HG02623 (cell line): Measurements from ENCODE around the gene PSMD2.
A peak's percentile ranks its signal among the peaks of the same experiment; 100 is the strongest.

Experiments used
- ATAC-seq: cut with Tn5 transposase; IDR thresholded peaks from one replicate; pipeline ENCODE4 v1.9.1; 2021; ENCODE audit warnings: moderate library complexity; ENCODE audit not compliant: unreplicated experiment

The PSMD2 gene

DNA sequence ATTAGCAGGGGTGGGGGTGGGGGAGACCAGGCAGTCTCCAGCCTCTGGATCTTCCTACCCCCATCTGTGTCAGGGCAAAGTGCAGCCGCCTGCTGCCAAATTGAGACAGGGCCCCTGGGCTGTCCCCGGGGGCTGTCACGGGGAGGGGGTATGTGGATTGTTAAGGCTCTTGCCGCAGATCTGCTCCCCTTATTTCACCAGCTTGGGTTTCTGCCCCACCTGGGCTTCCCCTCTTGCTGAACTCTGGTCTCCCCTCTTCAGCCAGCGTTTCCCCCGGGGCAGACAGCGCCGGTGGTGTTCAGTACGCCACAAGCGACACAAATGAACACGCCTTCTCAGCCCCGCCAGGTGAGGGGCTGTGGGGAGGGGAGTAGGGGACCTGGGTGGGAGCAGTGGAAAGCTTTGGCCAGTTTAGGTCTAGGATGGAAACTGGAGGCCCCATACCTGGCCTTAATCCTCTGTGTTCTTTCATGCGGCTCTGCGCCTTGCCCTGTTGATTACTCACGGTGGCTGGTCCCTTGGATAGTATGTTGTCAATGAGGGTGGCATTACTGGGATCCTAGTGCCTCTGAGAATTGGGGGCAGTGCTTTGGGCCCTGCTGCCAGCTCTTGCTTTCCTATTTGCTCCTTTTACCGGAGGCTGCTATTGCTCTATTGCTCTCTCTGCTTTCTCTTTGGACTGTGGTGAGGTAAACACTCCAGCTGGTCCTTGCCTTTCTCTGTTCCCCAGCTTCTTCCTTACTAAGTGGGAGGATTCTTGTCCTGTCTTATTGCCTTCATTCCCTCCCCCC is 17.0 kb downstream of the PSMD2 start:
- no peak for ATAC-seq

DNA sequence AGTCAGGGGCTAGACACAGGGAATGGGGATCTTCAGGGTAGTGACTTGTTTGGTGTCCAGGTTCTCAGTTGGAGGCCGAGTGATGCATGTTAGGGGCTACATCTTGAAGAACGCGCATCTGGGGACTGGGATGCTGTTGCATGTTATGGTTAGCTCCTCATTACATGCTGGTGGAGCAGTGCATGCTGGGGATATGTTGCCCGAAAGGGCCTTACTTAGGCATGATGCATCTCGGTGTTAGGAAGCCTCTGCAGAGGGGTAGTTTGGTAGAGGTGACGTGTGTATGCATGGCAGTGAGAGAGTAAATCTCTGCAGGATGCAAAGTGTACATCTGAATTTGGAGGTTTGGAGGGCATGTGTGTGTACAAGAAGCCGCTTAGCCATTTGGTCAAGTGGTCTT is 17.8 kb downstream of the PSMD2 start:
- ATAC-seq = no peak

GRCh38 chr3:184317201-184317600 is 18.2 kb downstream of the PSMD2 start:
- ATAC-seq = no peak

GRCh38 chr3:184320104-184320445 is 21.0 kb downstream of the PSMD2 start:
- no peak for ATAC-seq

- no peak for ATAC-seq
These were observed 22.6 kb downstream of the PSMD2 start for GRCh38 chr3:184321666-184322065.

DNA sequence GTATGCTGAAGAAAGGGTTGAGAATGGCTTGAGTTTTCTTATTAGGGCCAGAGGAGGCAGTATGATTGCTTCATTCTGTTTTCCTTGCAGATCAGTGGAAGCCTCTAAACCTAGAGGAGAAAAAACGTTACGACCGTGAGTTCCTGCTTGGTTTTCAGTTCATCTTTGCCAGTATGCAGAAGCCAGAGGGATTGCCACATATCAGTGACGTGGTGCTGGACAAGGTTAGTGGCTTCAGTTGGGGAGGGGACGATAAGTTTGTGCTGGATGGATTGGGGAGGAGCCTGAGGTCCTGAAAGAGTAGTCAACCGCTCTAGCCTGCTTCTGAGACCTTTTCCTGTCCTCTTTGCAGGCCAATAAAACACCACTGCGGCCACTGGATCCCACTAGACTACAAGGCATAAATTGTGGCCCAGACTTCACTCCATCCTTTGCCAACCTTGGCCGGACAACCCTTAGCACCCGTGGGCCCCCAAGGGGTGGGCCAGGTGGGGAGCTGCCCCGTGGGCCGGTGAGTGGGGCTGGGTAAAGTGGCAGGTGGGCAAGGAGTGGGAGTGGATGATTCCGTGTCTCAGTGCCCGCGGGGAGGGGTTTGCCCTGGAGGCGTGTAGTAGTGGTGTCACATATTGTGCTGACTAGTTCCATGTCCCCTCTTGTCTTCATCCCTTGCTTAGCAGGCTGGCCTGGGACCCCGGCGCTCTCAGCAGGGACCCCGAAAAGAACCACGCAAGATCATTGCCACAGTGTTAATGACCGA is 23.9 kb downstream of the PSMD2 start:
- ATAC-seq = no peak

GRCh38 chr3:184323696-184324095 is 24.7 kb downstream of the PSMD2 start:
- ATAC-seq = no peak

DNA sequence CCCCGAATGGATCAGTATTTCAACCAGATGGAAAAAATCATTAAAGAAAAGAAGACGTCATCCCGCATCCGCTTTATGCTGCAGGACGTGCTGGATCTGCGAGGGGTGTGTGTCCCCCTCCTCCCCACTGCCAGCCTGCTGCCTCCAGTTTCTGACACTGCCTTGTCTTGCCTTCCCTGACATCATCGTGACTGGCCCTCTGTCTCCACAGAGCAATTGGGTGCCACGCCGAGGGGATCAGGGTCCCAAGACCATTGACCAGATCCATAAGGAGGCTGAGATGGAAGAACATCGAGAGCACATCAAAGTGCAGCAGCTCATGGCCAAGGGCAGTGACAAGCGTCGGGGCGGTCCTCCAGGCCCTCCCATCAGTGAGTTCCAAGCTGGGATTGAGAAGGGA is 26.2 kb downstream of the PSMD2 start:
- no peak for ATAC-seq

GRCh38 chr3:184325715-184326369 is 26.8 kb downstream of the PSMD2 start:
- no peak for ATAC-seq

DNA sequence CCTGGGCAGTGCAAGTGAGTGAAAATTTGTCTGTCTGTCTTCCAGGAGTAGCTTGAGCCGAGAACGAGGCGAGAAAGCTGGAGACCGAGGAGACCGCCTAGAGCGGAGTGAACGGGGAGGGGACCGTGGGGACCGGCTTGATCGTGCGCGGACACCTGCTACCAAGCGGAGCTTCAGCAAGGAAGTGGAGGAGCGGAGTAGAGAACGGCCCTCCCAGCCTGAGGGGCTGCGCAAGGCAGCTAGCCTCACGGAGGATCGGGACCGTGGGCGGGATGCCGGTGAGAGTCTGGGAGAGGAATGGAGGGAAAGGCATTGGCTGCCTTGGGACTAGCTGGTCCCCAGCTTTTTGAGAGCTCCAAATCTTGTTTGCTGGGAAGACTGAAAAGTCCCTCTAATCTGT is 28.1 kb downstream of the PSMD2 start:
- ATAC-seq = no peak

- ATAC-seq = no peak
These were observed 29.5 kb downstream of the PSMD2 start for GRCh38 chr3:184328516-184328915.

DNA sequence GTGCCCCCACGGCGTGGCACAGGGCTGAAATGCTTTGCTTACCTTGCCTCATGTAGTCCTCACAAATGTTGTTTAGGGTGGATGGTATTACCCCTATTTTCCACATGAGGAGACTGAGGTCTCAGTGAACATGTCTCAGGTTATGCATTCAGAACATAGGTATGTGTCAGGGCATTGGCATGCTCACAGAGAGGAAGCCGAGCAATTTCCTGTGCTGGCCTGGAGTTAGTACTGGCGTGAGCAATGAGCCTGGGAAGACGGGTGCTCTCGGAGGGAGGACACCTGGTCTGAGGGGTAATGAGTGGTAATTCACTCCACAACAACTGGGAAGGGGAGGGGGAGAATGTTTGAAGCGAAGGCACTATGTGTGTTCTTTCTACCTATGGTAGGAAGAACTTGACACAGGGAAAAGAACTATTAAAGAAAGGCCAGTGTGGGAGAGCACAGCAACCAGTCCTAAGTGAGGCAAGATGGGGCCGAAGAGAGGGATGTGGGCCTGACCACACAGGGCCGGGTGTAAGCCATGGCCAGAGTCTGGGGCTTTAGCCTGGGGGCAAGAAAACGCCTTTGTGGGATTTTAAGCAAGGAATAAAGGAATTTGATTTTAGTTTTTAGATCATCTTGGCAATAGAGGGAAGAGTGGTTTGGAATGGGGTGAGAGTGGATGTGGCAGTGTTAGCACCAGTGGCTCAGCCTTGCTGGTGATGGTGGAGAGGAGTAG is 33.5 kb downstream of the PSMD2 start:
- ATAC-seq = no peak

GRCh38 chr3:184333190-184333589 is 34.1 kb downstream of the PSMD2 start:
- ATAC-seq = no peak

- ATAC-seq = no peak
These were observed 34.7 kb downstream of the PSMD2 start for GRCh38 chr3:184333700-184334099.

DNA sequence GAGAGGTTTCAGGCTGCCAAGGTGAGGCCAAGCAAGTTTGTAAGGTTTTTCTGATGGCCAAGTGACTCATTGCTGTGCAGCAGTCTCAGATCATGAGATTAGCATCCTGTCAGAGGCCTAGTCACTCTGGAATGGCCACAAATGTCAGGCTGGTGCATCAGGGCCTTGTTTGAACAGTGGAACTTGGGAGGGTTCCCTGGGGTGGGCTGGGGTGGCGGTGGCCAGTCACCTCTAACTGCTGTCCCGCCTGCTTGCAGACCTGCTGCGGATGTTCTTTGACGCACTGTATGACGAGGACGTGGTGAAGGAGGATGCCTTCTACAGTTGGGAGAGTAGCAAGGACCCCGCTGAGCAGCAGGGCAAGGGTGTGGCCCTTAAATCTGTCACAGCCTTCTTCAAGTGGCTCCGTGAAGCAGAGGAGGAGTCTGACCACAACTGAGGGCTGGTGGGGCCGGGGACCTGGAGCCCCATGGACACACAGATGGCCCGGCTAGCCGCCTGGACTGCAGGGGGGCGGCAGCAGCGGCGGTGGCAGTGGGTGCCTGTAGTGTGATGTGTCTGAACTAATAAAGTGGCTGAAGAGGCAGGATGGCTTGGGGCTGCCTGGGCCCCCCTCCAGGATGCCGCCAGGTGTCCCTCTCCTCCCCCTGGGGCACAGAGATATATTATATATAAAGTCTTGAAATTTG is 35.6 kb downstream of the PSMD2 start:
- no peak for ATAC-seq

DNA sequence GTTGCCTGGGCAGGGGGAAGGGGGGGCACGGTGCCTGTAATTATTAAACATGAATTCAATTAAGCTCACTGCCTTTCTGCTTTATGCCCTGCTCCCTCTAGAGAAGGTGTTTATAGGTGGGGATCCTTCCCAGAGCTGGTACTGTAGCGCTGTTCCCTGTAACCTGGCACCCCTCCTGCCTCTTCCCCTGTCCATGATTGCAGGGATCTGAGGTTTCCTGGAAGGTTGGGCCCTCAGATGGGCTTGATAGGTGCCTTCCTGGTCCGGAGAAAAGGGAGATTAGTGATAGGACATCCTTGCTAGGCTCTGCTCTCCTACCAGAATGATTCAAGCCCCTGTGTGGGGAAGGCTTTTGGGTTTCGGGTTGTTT is 36.2 kb downstream of the PSMD2 start:
- ATAC-seq = no peak

DNA sequence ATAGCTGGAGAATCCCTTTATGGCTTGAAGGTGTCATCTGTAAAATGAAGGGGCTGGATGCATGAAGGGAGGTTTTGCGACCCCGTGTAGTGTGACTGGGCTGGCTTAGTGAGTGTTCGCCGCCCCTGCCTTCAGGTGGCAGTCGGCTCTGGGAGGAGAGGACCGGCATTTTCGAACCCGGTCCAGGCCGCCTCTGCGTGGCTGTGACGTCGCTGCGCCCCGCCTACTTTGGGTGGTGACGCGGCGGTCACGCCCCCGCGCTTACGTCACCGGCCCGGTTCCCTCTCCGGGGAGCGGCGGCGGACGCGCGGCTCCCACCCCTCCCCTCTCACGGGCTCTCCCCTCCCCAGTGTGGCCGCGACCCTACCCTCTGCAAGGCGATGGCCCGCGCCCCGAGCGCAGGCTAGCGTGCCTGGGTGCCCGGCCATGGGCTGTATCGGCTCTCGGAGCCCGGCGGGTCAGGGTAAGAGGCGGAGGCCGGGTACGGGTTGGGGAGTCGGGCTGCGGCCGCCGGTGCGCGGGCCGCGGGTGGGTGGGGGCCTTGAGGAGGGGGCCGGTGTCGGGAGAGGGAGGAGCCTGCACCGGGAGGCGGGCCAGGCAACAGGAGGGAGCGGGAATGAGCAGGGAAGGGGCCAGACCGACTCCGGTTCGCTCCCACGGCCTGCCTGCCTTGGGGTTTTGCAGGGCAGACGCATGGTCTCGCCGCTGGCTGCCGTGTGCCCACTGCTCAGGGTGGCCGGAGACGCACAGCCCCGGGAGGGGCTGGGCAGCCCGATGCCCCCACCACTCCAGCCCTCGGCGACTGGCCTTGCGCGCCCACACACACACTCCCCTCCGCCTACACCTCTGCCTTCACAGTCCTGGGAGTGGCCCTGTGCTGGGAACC is 36.9 kb downstream of the PSMD2 start:
- peak; percentile 70 for ATAC-seq

GRCh38 chr3:184336547-184337398 is 37.7 kb downstream of the PSMD2 start:
- ATAC-seq = no peak

- no peak for ATAC-seq
These were observed 38.3 kb downstream of the PSMD2 start, which contains the start of gene FAM131A for GRCh38 chr3:184337399-184337714. Gene FAM131A, plus strand, starts transcription at chr3:184337600. Its CDS starts 31 bp downstream, at chr3:184337631.
